Colonic mucosa (tissue), 4 donors: ENCODE results near the gene PLXNA1. TPM values are rescaled to one million over a fixed set of nuclear protein-coding genes. Genes with fewer than 3 reads are reported as not detected.

Experiments
- DNase-seq: peaks from one replicate; pipeline ENCODE4 v3.0.0-alpha.2; 2020
- H3K27ac ChIP-seq: fragments of 200-600 bp; one replicate; pipeline ENCODE4 v1.8.0; 2021
- H3K27me3 ChIP-seq: fragments of 200-600 bp; one replicate; pipeline ENCODE4 v1.8.0; 2021
- H3K36me3 ChIP-seq: fragments of 200-600 bp; one replicate; pipeline ENCODE4 v1.8.0; 2021
- H3K4me1 ChIP-seq: fragments of 200-600 bp; one replicate; pipeline ENCODE4 v1.8.0; 2021; ENCODE audit warnings: mild to moderate bottlenecking
- H3K4me3 ChIP-seq: fragments of 200-600 bp; one replicate; pipeline ENCODE4 v1.8.0; 2021
- H3K9ac ChIP-seq, 2 donors: one replicate each; pipeline ENCODE4 v1.7.0; 2013; ENCODE audit warnings: control low read depth in 2 of 2, low read depth in 2 of 2, low read length in 2 of 2
- H3K9me3 ChIP-seq: fragments of 200-600 bp; one replicate; pipeline ENCODE4 v1.8.0; 2021
- CTCF ChIP-seq: fragments of 200-600 bp; IDR thresholded peaks from one replicate; pipeline ENCODE4 v1.8.0; 2022; ENCODE audit warnings: antibody characterized with exemption, mild to moderate bottlenecking
- intact Hi-C: fragments of 100-400 bp; cut with DNase I; formaldehyde crosslinking; loops from one replicate; pipeline ENCODE4 v1.14.1; 2022
- total RNA-seq, 2 donors: library from RNA; stranded (reverse); fragmentation: NEBNext Ultra II Directional in 1 of 2; extraction: Animal tissue kit (Norgen Biotek cat#: 25700) in 1 of 2; gene quantifications; one replicate each; pipeline ENCODE4 v1.2.1, GENCODE V29; 2021
- donor health status: healthy.
- donor health status: DM: no; HTN: no; CAD: no.
- donor health status: DM: no; HTN: no; CAD: no.

Gene PLXNA1
- total RNA-seq, 2 donors from 2014 or later, result 16.0 to 19.3 TPM

- no peak overlapping the region for H3K4me3 ChIP-seq
- no peaks in the 10 kb centered on the region for H3K36me3 ChIP-seq
- intact Hi-C loops, result loop anchor here (5.0 kb wide), 2 partner anchors 197 to 567 kb away; no protein-coding TSS in a partner anchor
- H3K9me3 ChIP-seq, result no peaks in the 10 kb centered on the region
- H3K27ac ChIP-seq, result no peak overlapping the region
- TF ChIP-seq CTCF, result no peak
- no peak for DNase-seq
- H3K4me1 ChIP-seq, result peaks cover 4% of the 10 kb centered on the region
- no peaks in the 10 kb centered on the region for H3K27me3 ChIP-seq
- H3K9ac ChIP-seq, result no peak overlapping the region
These were observed 2.6 kb upstream of the PLXNA1 start for GRCh38 chr3:126980266-126980811.

GRCh38 chr3:126982126-126982470, 817 bp upstream of the PLXNA1 start:
- H3K4me3 ChIP-seq, result peak overlapping the region; percentile 32
- H3K9ac ChIP-seq, result peak overlapping the region; percentile 38 to 40
- H3K27ac ChIP-seq, result peak overlapping the region; percentile 32
- TF ChIP-seq CTCF, result no peak
- DNase-seq, result no peak
- intact Hi-C loops, result loop anchor here (2.0 to 5.0 kb wide), 3 partner anchors 195 to 565 kb away; no protein-coding TSS in a partner anchor
- no peaks in the 10 kb centered on the region for H3K9me3 ChIP-seq
- H3K36me3 ChIP-seq, result no peaks in the 10 kb centered on the region
- no peaks in the 10 kb centered on the region for H3K27me3 ChIP-seq
- H3K4me1 ChIP-seq, result peaks cover 4% of the 10 kb centered on the region

GRCh38 chr3:126983276-126983652, 349 bp downstream of the PLXNA1 start:
- H3K9me3 ChIP-seq, result no peaks in the 10 kb centered on the region
- peak overlapping the region; percentile 93 for H3K4me3 ChIP-seq
- DNase-seq, result no peak
- no peak overlapping the region for H3K27ac ChIP-seq
- no peaks in the 10 kb centered on the region for H3K36me3 ChIP-seq
- peaks cover 4% of the 10 kb centered on the region for H3K4me1 ChIP-seq
- intact Hi-C loops, result loop anchor here (2.0 to 5.0 kb wide), 3 partner anchors 194 to 564 kb away; no protein-coding TSS in a partner anchor
- no peak for TF ChIP-seq CTCF
- H3K9ac ChIP-seq, result peak overlapping the region in 1 of 2 donors; percentile 83
- H3K27me3 ChIP-seq, result no peaks in the 10 kb centered on the region

GRCh38 chr3:126983653-126984390, 907 bp downstream of the PLXNA1 start:
- intact Hi-C loops, result loop anchor here (2.0 to 5.0 kb wide), 3 partner anchors 193 to 563 kb away; no protein-coding TSS in a partner anchor
- no peaks in the 10 kb centered on the region for H3K9me3 ChIP-seq
- peak overlapping the region; percentile 40 to 83 for H3K9ac ChIP-seq
- H3K36me3 ChIP-seq, result no peaks in the 10 kb centered on the region
- no peak for DNase-seq
- H3K27me3 ChIP-seq, result no peaks in the 10 kb centered on the region
- H3K4me1 ChIP-seq, result peaks cover 4% of the 10 kb centered on the region
- H3K27ac ChIP-seq, result no peak overlapping the region
- peak overlapping the region; percentile 93 for H3K4me3 ChIP-seq
- no peak for TF ChIP-seq CTCF

GRCh38 chr3:126984391-126985131, 1.6 kb downstream of the PLXNA1 start:
- no peak for DNase-seq
- Histone ChIP-seq H3K4me3 (peak overlapping the region; percentile 93), H3K4me1 (peaks cover 4% of the 10 kb centered on the region), H3K9me3 (no peaks in the 10 kb centered on the region), H3K9ac (peak overlapping the region; percentile 40 to 83), H3K27me3 (no peaks in the 10 kb centered on the region), H3K36me3 (no peaks in the 10 kb centered on the region), H3K27ac (no peak overlapping the region)
- intact Hi-C loops, result loop anchor here (5.0 kb wide), 2 partner anchors 193 to 563 kb away; no protein-coding TSS in a partner anchor
- TF ChIP-seq CTCF, result no peak
